PC-9 (cell line): Measurements from ENCODE around the gene EVC2. TPM values are rescaled to one million over a fixed set of nuclear protein-coding genes. Genes with fewer than 3 reads are reported as not detected.

Experiments used
- BruUV-seq: library from RNA; stranded (reverse); fragments of 400-500 nt; replicated peaks from 2 replicates; lab custom pipeline; 2021; lab: Mats Ljungman, UMichigan
- CTCF ChIA-PET: fragments of 300-600 bp; sonication (Branson Sonifier 250); formaldehyde crosslinking; loops from one replicate; lab custom pipeline; 2022; ENCODE audit warnings: antibody characterized with exemption; lab: Charles Lee
- POLR2A ChIA-PET: fragments of 300-600 bp; sonication (Branson Sonifier 250); formaldehyde crosslinking; loops from one replicate; lab custom pipeline; 2022; ENCODE audit warnings: antibody characterized with exemption; ENCODE audit not compliant: unreplicated experiment; lab: Charles Lee
- DNase-seq, 2 experiments: peaks; one replicate each; pipeline versions ENCODE4 v3.0.0 to v3.0.0-alpha.2; 2015 to 2022; ENCODE audit warnings: mixed read lengths in 1 of 2
- H2AFZ ChIP-seq: fragments of 200-600 bp; sonication (generic); 2 replicates; pipeline ENCODE4 v1.8.1; 2017; ENCODE audit warnings: antibody characterized with exemption
- H3F3A ChIP-seq: fragments of 200-600 bp; sonication (generic); 2 replicates; pipeline ENCODE4 v1.8.1; 2017; ENCODE audit warnings: antibody characterized with exemption, mild to moderate bottlenecking, low read depth; ENCODE audit not compliant: insufficient read depth
- H3K27ac ChIP-seq: fragments of 200-600 bp; sonication (generic); 2 replicates; pipeline ENCODE4 v1.6.1; 2016; ENCODE audit warnings: mixed run types
- H3K27me3 ChIP-seq: fragments of 200-600 bp; sonication (generic); 2 replicates; pipeline ENCODE4 v1.6.1; 2016; ENCODE audit warnings: low read depth, mixed run types; ENCODE audit not compliant: insufficient read depth
- H3K36me3 ChIP-seq: fragments of 200-600 bp; sonication (generic); 2 replicates; pipeline ENCODE4 v1.6.1; 2016; ENCODE audit warnings: low read depth, mixed run types
- H3K4me1 ChIP-seq: fragments of 200-600 bp; sonication (generic); replicated peaks from 2 replicates; pipeline ENCODE4 v1.6.1; 2016; ENCODE audit warnings: mixed run types; ENCODE audit not compliant: insufficient read depth
- H3K4me2 ChIP-seq: fragments of 200-600 bp; sonication (generic); 2 replicates; pipeline ENCODE4 v1.6.1; 2017; ENCODE audit warnings: mixed run types
- H3K4me3 ChIP-seq: fragments of 200-600 bp; sonication (generic); 2 replicates; pipeline ENCODE4 v1.6.1; 2016; ENCODE audit warnings: mixed run types
- H3K79me2 ChIP-seq: fragments of 200-600 bp; sonication (generic); 2 replicates; pipeline ENCODE4 v1.6.1; 2017; ENCODE audit warnings: low read depth, mixed run types
- H3K9me2 ChIP-seq: fragments of 200-600 bp; sonication (generic); 2 replicates; pipeline ENCODE4 v1.8.1; 2017; ENCODE audit warnings: mild to moderate bottlenecking; ENCODE audit not compliant: insufficient read depth
- H3K9me3 ChIP-seq: fragments of 200-600 bp; sonication (generic); 2 replicates; pipeline ENCODE4 v1.8.1; 2016; ENCODE audit warnings: low read depth; ENCODE audit not compliant: insufficient read depth
- H4K20me1 ChIP-seq: fragments of 200-600 bp; sonication (generic); 2 replicates; pipeline ENCODE4 v1.8.1; 2017; ENCODE audit not compliant: insufficient read depth
- CTCF ChIP-seq: fragments of 200-600 bp; sonication (generic); conservative IDR thresholded peaks from 2 replicates; pipeline ENCODE4 v1.6.1; 2017; ENCODE audit warnings: mixed run types, antibody characterized with exemption, mild to moderate bottlenecking, moderate library complexity
- EZH2 ChIP-seq: fragments of 200-600 bp; sonication (generic); IDR thresholded peaks from 2 replicates; pipeline ENCODE4 v1.8.0; 2017; ENCODE audit warnings: antibody characterized with exemption, low read depth
- intact Hi-C: fragments of 100-400 bp; cut with micrococcal nuclease; formaldehyde crosslinking; loops from one replicate; pipeline ENCODE4 v1.10.0; 2022; ENCODE audit not compliant: unreplicated experiment
- total RNA-seq: library from RNA; stranded (reverse); gene quantifications from 2 replicates; pipeline ENCODE4 v1.2.3, GENCODE V29; 2021

Gene EVC2
- total RNA-seq, 1 experiment from 2014 or later = 1.4 TPM

GRCh38 chr4:5753766-5754528, 45.6 kb upstream of the EVC2 start:
- H4K20me1 ChIP-seq = no peaks in the 10 kb centered on the region
- no peaks in the 10 kb centered on the region for H3K9me3 ChIP-seq
- TF ChIP-seq CTCF (no peak), EZH2 (no peak)
- H3F3A ChIP-seq = no peaks in the 10 kb centered on the region
- peaks cover 18% of the 10 kb centered on the region for H3K4me1 ChIP-seq
- no peaks in the 10 kb centered on the region for H3K27me3 ChIP-seq
- H3K4me2 ChIP-seq = 0 out of 2 replicates have a peak overlapping the region, but pooled peaks have one; percentile 26
- no peaks in the 10 kb centered on the region for H3K9me2 ChIP-seq
- H3K79me2 ChIP-seq = no peaks in the 10 kb centered on the region
- POLR2A ChIA-PET = no interaction called here
- CTCF ChIA-PET = no interaction called here
- peak overlapping the region; percentile 37; the same call in 1 of the 2 replicates for H3K27ac ChIP-seq
- H2AFZ ChIP-seq = no peak overlapping the region
- no peak overlapping the region for H3K4me3 ChIP-seq
- no peaks in the 10 kb centered on the region for H3K36me3 ChIP-seq
- intact Hi-C loops = no loop called here
- TSS peak; percentile 24 for BruUV-seq
- DNase-seq = peak; percentile 65 to 70

- intact Hi-C loops = no loop called here
- no peak overlapping the region for H2AFZ ChIP-seq
- no peaks in the 10 kb centered on the region for H3K9me2 ChIP-seq
- no peak overlapping the region for H3K27ac ChIP-seq
- H3F3A ChIP-seq = no peaks in the 10 kb centered on the region
- ChIA-PET CTCF (no interaction called here), POLR2A (no interaction called here)
- no peaks in the 10 kb centered on the region for H4K20me1 ChIP-seq
- no peaks in the 10 kb centered on the region for H3K79me2 ChIP-seq
- TF ChIP-seq CTCF = no peak
- no peak for TF ChIP-seq EZH2
- peaks cover 14% of the 10 kb centered on the region for H3K4me1 ChIP-seq
- no peaks in the 10 kb centered on the region for H3K27me3 ChIP-seq
- TSS peak; percentile 30 for BruUV-seq
- no peaks in the 10 kb centered on the region for H3K9me3 ChIP-seq
- 0 out of 2 replicates have a peak overlapping the region, but pooled peaks have one; percentile 26 for H3K4me2 ChIP-seq
- no peaks in the 10 kb centered on the region for H3K36me3 ChIP-seq
- no peak overlapping the region for H3K4me3 ChIP-seq
- DNase-seq = no peak
Measured at GRCh38 chr4:5753366-5753765, 45.0 kb upstream of the EVC2 start.

GRCh38 chr4:5752376-5753184, 44.2 kb upstream of the EVC2 start:
- Histone ChIP-seq H3K27ac (no peak overlapping the region), H2AFZ (no peak overlapping the region), H3K79me2 (no peaks in the 10 kb centered on the region), H3F3A (no peaks in the 10 kb centered on the region), H3K4me2 (no peak overlapping the region), H3K9me2 (no peaks in the 10 kb centered on the region), H3K4me3 (no peak overlapping the region), H3K4me1 (peaks cover 10% of the 10 kb centered on the region), H3K27me3 (no peaks in the 10 kb centered on the region), H3K9me3 (no peaks in the 10 kb centered on the region), H4K20me1 (no peaks in the 10 kb centered on the region), H3K36me3 (no peaks in the 10 kb centered on the region)
- ChIA-PET CTCF (no interaction called here), POLR2A (no interaction called here)
- BruUV-seq = no TSS peak
- TF ChIP-seq EZH2 (no peak), CTCF (no peak)
- no peak for DNase-seq
- intact Hi-C loops = no loop called here
